ENCODE measurements around the gene ATP5IF1.
A peak's percentile ranks its signal among the peaks of the same experiment; 100 is the strongest.

- TF ChIP-seq CTCF (IDR thresholded peaks at IDR 0.05) (peak; percentile 81 to 90 (median 84)), POLR2A (IDR thresholded peaks at IDR 0.05) (no peak), POLR2AphosphoS5 (IDR thresholded peaks at IDR 0.05) (no peak), EP300 (IDR thresholded peaks at IDR 0.05) (no peak)
Measured at GRCh38 chr1:28248273-28249012, 12.5 kb downstream of the ATP5IF1 start.

Data from upper lobe of left lung (tissue), 4 donors.